ENCODE data around the gene SPATA13. TPM values are rescaled to one million over a fixed set of nuclear protein-coding genes. Genes with fewer than 3 reads are reported as not detected.

SPATA13 gene
- total and polyA plus RNA-seq, 12 donors, result 3.3 to 21.4 (median 10.2) TPM

GRCh38 chr13:24351423-24351822 lies 190.9 kb downstream of the SPATA13 start:
- intact Hi-C loops (cut with DNase I), result no loop called here
- Histone ChIP-seq H3K9me3 (no peaks in the 10 kb centered on the region), H3K36me3 (no peaks in the 10 kb centered on the region), H3K4me3 (no peak overlapping the region), H3K27me3 (no peaks in the 10 kb centered on the region), H3K4me1 (no peaks in the 10 kb centered on the region), H3K27ac (no peak overlapping the region)
- 86 to 88% methylated on average over 3 of the region's 3 CpGs for WGBS, 2 donors
- TF ChIP-seq CTCF (IDR thresholded peaks at IDR 0.05), result no peak
- ATAC-seq (no peak), DNase-seq (no peak)

- no peak for ATAC-seq
- no peaks in the 10 kb centered on the region for H3K9me3 ChIP-seq
- WGBS, 2 donors, result 41 to 65% methylated on average over 1 of the region's 1 CpG
- no peak for TF ChIP-seq CTCF (IDR thresholded peaks at IDR 0.05)
- H3K27ac ChIP-seq, result no peak overlapping the region
- no peaks in the 10 kb centered on the region for H3K36me3 ChIP-seq
- DNase-seq, result no peak
- H3K4me3 ChIP-seq, result no peak overlapping the region
- H3K4me1 ChIP-seq, result no peaks in the 10 kb centered on the region
- H3K27me3 ChIP-seq, result no peaks in the 10 kb centered on the region
- intact Hi-C loops (cut with DNase I), result no loop called here
Measured at GRCh38 chr13:24353736-24354135, 193.2 kb downstream of the SPATA13 start.

GRCh38 chr13:24355103-24355502 lies 194.6 kb downstream of the SPATA13 start:
- no peak for TF ChIP-seq CTCF (IDR thresholded peaks at IDR 0.05)
- H3K27ac ChIP-seq, result no peak overlapping the region
- H3K9me3 ChIP-seq, result no peaks in the 10 kb centered on the region
- WGBS, 2 donors, result 77 to 86% methylated on average over 13 of the region's 13 CpGs
- DNase-seq (no peak), ATAC-seq (no peak)
- no peak overlapping the region for H3K4me3 ChIP-seq
- intact Hi-C loops (cut with DNase I), result no loop called here
- no peaks in the 10 kb centered on the region for H3K4me1 ChIP-seq
- H3K36me3 ChIP-seq, result no peaks in the 10 kb centered on the region
- H3K27me3 ChIP-seq, result peaks cover 0 to 1% (median 0%) of the 10 kb centered on the region in 7 donors

- H3K27ac ChIP-seq, result no peak overlapping the region
- 92 to 94% methylated on average over 7 of the region's 7 CpGs for WGBS, 2 donors
- H3K36me3 ChIP-seq, result no peaks in the 10 kb centered on the region
- no peaks in the 10 kb centered on the region for H3K9me3 ChIP-seq
- ATAC-seq, result no peak
- no peak for TF ChIP-seq CTCF (IDR thresholded peaks at IDR 0.05)
- no peak overlapping the region for H3K4me3 ChIP-seq
- no peak for DNase-seq
- intact Hi-C loops (cut with DNase I), result no loop called here
- peaks cover 0 to 9% (median 0%) of the 10 kb centered on the region in 7 donors for H3K27me3 ChIP-seq
- no peaks in the 10 kb centered on the region for H3K4me1 ChIP-seq
Measured at GRCh38 chr13:24356270-24356669, 195.8 kb downstream of the SPATA13 start.

Small RNA genes within 50 kb of the gene (microRNA-seq; reads per million reads assigned to microRNA genes)
- 1.0 to 1.8 reads per million in 2 donors for gene MIR2276

Other genes starting within 250 kb of the SPATA13 start
- 1 to 10 TPM in 9 of 10 donors, under 1 TPM in 1; 0.30 to 7.2 (median 2.6) TPM for gene C1QTNF9, start 148.9 kb downstream of the SPATA13 start, total RNA-seq
- 1 to 10 TPM; 3.8 to 4.5 TPM for gene C1QTNF9, start 148.9 kb downstream of the SPATA13 start, polyA plus RNA-seq